Neural progenitor cell (in vitro differentiated cells): ENCODE results near the gene NFE2L3. TPM values are rescaled to one million over a fixed set of nuclear protein-coding genes. Genes with fewer than 3 reads are reported as not detected.

ENCODE experiments used
- DNase-seq: peaks from one replicate; pipeline ENCODE4 v3.0.0-alpha.2; 2016; ENCODE audit warnings: low spot score
- H2AFZ ChIP-seq: fragments of 200-600 bp; sonication (generic); replicated peaks from 2 replicates; pipeline ENCODE4 v1.6.1; 2016; ENCODE audit warnings: antibody characterized with exemption
- H3F3A ChIP-seq: fragments of 200-600 bp; sonication (generic); 2 replicates; pipeline ENCODE4 v1.6.1; 2016; ENCODE audit warnings: antibody characterized with exemption, low read depth
- H3K27ac ChIP-seq: fragments of 200-600 bp; sonication (generic); 2 replicates; pipeline ENCODE4 v1.5.1; 2016; ENCODE audit warnings: mild to moderate bottlenecking
- H3K27me3 ChIP-seq: fragments of 200-600 bp; sonication (generic); 2 replicates; pipeline ENCODE4 v1.6.1; 2016; ENCODE audit warnings: mild to moderate bottlenecking, moderate library complexity
- H3K36me3 ChIP-seq: fragments of 200-600 bp; sonication (generic); 2 replicates; pipeline ENCODE4 v1.5.1; 2016
- H3K4me1 ChIP-seq: fragments of 200-600 bp; sonication (generic); 2 replicates; pipeline ENCODE4 v1.6.1; 2016; ENCODE audit warnings: mixed run types
- H3K4me2 ChIP-seq: fragments of 200-600 bp; sonication (generic); 2 replicates; pipeline ENCODE4 v1.6.1; 2016
- H3K4me3 ChIP-seq: fragments of 200-600 bp; sonication (generic); 2 replicates; pipeline ENCODE4 v1.5.1; 2016
- H3K79me2 ChIP-seq: fragments of 200-600 bp; sonication (generic); 2 replicates; pipeline ENCODE4 v1.6.1; 2016; ENCODE audit warnings: low read depth
- H3K9ac ChIP-seq: fragments of 200-600 bp; sonication (generic); 2 replicates; pipeline ENCODE4 v1.6.1; 2016
- H3K9me3 ChIP-seq: fragments of 200-600 bp; sonication (generic); 2 replicates; pipeline ENCODE4 v1.5.1; 2016; ENCODE audit warnings: low read depth
- H4K20me1 ChIP-seq: fragments of 200-600 bp; sonication (generic); 2 replicates; pipeline ENCODE4 v1.6.1; 2016; ENCODE audit warnings: low read depth
- H3K27ac Mint-ChIP-seq: 3 replicates; pipeline ENCODE4 v1.8.0; 2021; ENCODE audit warnings: mixed read lengths
- H3K27me3 Mint-ChIP-seq: 2 replicates; pipeline ENCODE4 v1.8.0; 2022; ENCODE audit warnings: low read depth, mild to moderate bottlenecking, inconsistent platforms, moderate library complexity, mixed read lengths; ENCODE audit not compliant: insufficient read depth
- H3K36me3 Mint-ChIP-seq: 3 replicates; pipeline ENCODE4 v1.8.0; 2021; ENCODE audit warnings: mixed read lengths
- H3K4me1 Mint-ChIP-seq: 3 replicates; pipeline ENCODE4 v1.8.0; 2021; ENCODE audit warnings: mixed read lengths
- H3K4me3 Mint-ChIP-seq: 3 replicates; pipeline ENCODE4 v1.8.0; 2021; ENCODE audit warnings: mild to moderate bottlenecking, moderate library complexity, mixed read lengths
- H3K9me3 Mint-ChIP-seq: 3 replicates; pipeline ENCODE4 v1.8.0; 2020; ENCODE audit warnings: mixed read lengths
- EZH2 ChIP-seq: fragments of 200-600 bp; sonication (generic); IDR thresholded peaks from 2 replicates; pipeline ENCODE4 v1.6.1; 2017; ENCODE audit warnings: antibody characterized with exemption, mild to moderate bottlenecking, moderate library complexity
- EZH2phosphoT487 ChIP-seq: fragments of 200-600 bp; sonication (generic); IDR thresholded peaks from 2 replicates; pipeline ENCODE4 v1.6.1; 2017; ENCODE audit warnings: antibody characterized with exemption
- total RNA-seq: library from RNA; depleted of rRNA; stranded (reverse); fragments of >200 nt; gene quantifications from 2 replicates; pipeline ENCODE4 v1.2.3, GENCODE V29; 2015; ENCODE audit warnings: low replicate concordance
- TF ChIP-seq, protein P1 (sequence below): fragments of 200-600 bp; sonication (generic); IDR thresholded peaks from 2 replicates; pipeline ENCODE4 v1.5.1; 2017; ENCODE audit warnings: antibody characterized with exemption, mild to moderate bottlenecking

The NFE2L3 gene
- total RNA-seq, 1 donor from 2014 or later = 6.2 TPM

DNA sequence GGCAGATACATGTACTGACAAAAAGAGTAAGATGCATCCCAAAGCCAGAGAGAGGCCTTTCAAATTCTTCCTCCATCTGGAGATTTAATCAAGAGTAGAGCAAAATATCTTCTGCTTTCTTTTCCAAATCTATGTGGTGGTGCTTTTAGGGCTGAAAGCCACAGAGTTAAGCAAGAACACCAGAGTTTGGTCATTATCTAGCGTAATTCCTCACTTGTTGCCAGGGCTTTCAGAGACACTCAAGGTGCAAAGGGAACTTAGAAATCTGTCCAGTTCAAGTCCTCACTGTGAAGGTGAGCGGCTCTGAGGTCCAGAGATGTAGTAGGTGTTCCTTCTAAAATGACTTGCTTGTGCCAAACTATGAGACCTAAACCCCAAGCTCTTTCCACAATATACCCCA, 10.9 kb upstream of the NFE2L3 start:
- H3K27me3 ChIP-seq = no peaks in the 10 kb centered on the region
- H3K27ac Mint-ChIP-seq = no peak overlapping the region

DNA sequence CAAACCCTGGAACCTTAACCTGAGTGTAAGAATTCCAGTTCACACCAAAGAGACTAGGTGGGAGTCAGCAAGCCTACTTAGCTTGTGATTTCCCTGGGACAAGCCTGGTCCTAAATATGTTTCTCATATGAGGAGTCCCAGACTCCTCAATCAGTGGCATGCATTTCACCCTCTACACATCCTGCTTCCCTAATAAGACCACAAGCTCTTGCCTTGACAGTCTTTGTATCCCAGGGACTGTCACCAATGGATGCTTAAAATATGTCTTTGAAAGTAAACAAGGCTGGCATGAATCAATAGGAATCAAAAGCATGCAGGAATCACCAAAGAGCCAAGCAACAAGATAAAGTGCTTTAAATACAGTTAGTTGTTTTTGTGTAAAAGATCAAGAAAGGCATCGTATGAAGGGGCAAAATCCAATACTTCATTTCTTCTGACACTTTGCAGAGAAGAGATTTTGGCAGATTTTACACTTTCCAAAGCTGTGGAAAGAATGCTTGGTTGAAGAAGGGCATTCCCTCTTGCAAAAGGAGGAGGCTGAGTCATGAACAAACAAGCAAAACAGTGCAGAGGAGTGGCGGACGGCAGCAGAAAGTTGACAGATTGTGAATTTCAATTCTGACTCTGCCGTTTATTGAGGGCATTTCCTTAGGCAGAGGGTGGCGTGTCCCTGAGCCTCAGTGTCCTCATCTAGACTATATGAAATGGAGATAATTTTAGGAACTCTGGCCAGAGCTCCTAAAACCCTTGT, 8.5 kb upstream of the NFE2L3 start:
- Histone ChIP-seq H3K27ac (no peak overlapping the region), H3K27me3 (no peaks in the 10 kb centered on the region), H3F3A (no peaks in the 10 kb centered on the region), H4K20me1 (no peaks in the 10 kb centered on the region), H3K79me2 (no peaks in the 10 kb centered on the region), H3K4me3 (no peak overlapping the region), H3K4me1 (no peaks in the 10 kb centered on the region), H2AFZ (no peak overlapping the region), H3K9ac (no peak overlapping the region), H3K9me3 (no peaks in the 10 kb centered on the region), H3K36me3 (no peaks in the 10 kb centered on the region), H3K4me2 (no peak overlapping the region)
- H3K4me1 Mint-ChIP-seq = peaks cover 7% of the 10 kb centered on the region
- no peak overlapping the region for H3K4me3 Mint-ChIP-seq
- no peak for TF ChIP-seq EZH2
- no peak for TF ChIP-seq EZH2phosphoT487
- TF ChIP-seq, protein P1, sequence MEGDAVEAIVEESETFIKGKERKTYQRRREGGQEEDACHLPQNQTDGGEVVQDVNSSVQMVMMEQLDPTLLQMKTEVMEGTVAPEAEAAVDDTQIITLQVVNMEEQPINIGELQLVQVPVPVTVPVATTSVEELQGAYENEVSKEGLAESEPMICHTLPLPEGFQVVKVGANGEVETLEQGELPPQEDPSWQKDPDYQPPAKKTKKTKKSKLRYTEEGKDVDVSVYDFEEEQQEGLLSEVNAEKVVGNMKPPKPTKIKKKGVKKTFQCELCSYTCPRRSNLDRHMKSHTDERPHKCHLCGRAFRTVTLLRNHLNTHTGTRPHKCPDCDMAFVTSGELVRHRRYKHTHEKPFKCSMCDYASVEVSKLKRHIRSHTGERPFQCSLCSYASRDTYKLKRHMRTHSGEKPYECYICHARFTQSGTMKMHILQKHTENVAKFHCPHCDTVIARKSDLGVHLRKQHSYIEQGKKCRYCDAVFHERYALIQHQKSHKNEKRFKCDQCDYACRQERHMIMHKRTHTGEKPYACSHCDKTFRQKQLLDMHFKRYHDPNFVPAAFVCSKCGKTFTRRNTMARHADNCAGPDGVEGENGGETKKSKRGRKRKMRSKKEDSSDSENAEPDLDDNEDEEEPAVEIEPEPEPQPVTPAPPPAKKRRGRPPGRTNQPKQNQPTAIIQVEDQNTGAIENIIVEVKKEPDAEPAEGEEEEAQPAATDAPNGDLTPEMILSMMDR = no peak
- no peak overlapping the region for H3K27ac Mint-ChIP-seq
- peaks cover 7% of the 10 kb centered on the region for H3K9me3 Mint-ChIP-seq
- peaks cover 2% of the 10 kb centered on the region for H3K27me3 Mint-ChIP-seq
- no peaks in the 10 kb centered on the region for H3K36me3 Mint-ChIP-seq
- DNase-seq = no peak

More for the DNA sequence above, 10.9 kb upstream of the NFE2L3 start:
- H3K4me1 Mint-ChIP-seq = peaks cover 5% of the 10 kb centered on the region
- no peaks in the 10 kb centered on the region for H3K9me3 Mint-ChIP-seq
- no peak overlapping the region for H3K4me3 Mint-ChIP-seq
- TF ChIP-seq, protein P1 = no peak
- TF ChIP-seq EZH2phosphoT487 (no peak), EZH2 (no peak)
- H3K9ac ChIP-seq = no peak overlapping the region
- no peaks in the 10 kb centered on the region for H3F3A ChIP-seq
- peaks cover 2% of the 10 kb centered on the region for H3K27me3 Mint-ChIP-seq
- H3K4me1 ChIP-seq = no peaks in the 10 kb centered on the region
- H3K79me2 ChIP-seq = no peaks in the 10 kb centered on the region
- H3K9me3 ChIP-seq = no peaks in the 10 kb centered on the region
- H4K20me1 ChIP-seq = no peaks in the 10 kb centered on the region
- H3K4me2 ChIP-seq = no peak overlapping the region
- H3K36me3 Mint-ChIP-seq = no peaks in the 10 kb centered on the region
- H2AFZ ChIP-seq = no peak overlapping the region
- no peak for DNase-seq
- no peaks in the 10 kb centered on the region for H3K36me3 ChIP-seq
- H3K4me3 ChIP-seq = no peak overlapping the region
- H3K27ac ChIP-seq = no peak overlapping the region

DNA sequence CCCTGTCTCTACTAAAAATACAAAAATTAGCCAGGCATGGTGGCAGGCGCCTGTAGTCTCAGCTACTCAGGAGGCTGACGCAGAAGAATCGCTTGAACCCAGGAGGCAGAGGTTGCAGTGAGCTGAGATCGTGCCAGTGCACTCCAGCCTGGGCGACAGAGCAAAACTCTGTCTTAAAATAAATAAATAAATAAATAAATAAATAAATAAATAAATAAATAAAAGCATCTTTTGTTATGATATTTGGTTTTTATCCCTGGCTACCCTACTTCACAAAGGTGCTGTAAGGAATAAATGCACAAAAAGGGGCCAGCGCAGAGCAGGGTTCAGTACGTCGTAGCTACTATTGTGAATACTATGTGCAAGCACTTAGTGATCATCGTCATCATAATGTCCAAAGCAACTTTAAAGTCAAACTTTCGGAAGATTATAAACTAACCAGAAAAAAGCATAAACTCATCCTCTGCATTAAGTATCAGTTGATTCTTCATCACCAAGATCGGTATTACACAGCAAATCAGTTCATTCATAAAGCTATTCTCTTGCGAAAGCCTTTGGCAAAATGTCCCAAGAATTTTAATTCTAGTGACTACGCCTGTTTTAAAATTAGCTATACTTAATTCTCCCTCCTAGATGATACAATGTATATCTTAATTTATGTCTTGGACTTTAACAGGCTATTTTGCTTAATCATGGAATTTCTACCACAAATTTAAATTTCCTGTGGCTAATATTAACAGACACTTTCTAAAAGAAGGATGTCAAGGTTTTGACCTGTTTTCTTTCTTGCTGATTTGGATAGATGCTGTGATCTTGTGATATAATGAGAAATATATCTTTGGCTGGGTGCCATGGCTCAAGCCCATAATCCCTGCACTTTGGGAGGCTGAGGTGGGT, 7.6 kb upstream of the NFE2L3 start:
- Mint-ChIP-seq H3K36me3 (no peaks in the 10 kb centered on the region), H3K4me1 (peaks cover 11% of the 10 kb centered on the region), H3K9me3 (peaks cover 9% of the 10 kb centered on the region), H3K27ac (no peak overlapping the region), H3K4me3 (no peak overlapping the region), H3K27me3 (peaks cover 2% of the 10 kb centered on the region)
- H3K27me3 ChIP-seq = no peaks in the 10 kb centered on the region
- H3K4me1 ChIP-seq = no peaks in the 10 kb centered on the region
- H3K27ac ChIP-seq = no peak overlapping the region
- H3K36me3 ChIP-seq = no peaks in the 10 kb centered on the region
- DNase-seq = no peak
- TF ChIP-seq EZH2 = no peak
- TF ChIP-seq, protein P1 = no peak
- TF ChIP-seq EZH2phosphoT487 = no peak
- no peak overlapping the region for H3K4me2 ChIP-seq
- H2AFZ ChIP-seq = no peak overlapping the region
- H3K79me2 ChIP-seq = no peaks in the 10 kb centered on the region
- no peaks in the 10 kb centered on the region for H3K9me3 ChIP-seq
- peaks cover 6% of the 10 kb centered on the region for H3F3A ChIP-seq
- no peaks in the 10 kb centered on the region for H4K20me1 ChIP-seq
- no peak overlapping the region for H3K9ac ChIP-seq
- H3K4me3 ChIP-seq = no peak overlapping the region
